Fibroblast of pulmonary artery (primary cell): ENCODE results near the gene KCNAB2.

Experiments
- DNase-seq: peaks from one replicate; pipeline ENCODE4 v3.0.0-alpha.2; 2010; ENCODE audit warnings: low read depth
- H3K4me3 ChIP-seq: replicated peaks from 2 replicates; pipeline ENCODE4 v1.5.1; 2011; ENCODE audit warnings: low read depth, mild to moderate bottlenecking, control low read depth, low read length, moderate library complexity
- TF ChIP-seq, protein P1 (sequence below): IDR thresholded peaks from 2 replicates; pipeline ENCODE4 v1.5.1; 2011; ENCODE audit warnings: mild to moderate bottlenecking, control low read depth, low read length, inconsistent platforms; ENCODE audit errors: missing control alignments

Gene KCNAB2

DNA sequence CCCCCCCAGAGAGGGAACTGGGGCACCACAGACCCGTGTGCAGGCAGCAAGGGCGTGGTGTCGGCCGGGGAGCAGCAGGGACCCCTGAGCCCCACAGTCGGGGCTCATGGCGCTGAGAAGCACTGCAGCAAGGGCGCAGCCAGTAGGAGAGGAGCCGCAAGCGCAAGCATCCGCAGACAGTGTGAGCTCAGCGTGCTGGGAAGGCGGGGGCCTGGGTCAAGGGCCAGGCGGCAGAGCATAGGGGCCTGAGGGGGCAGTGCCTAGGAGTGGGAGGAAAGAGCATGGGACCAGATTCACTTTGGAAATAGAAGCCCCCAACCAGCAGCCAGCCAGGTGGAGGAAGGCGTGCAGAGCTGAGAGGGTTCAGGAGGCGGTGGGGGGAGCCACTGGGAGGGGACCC lies 6.7 kb upstream of the KCNAB2 start:
- TF ChIP-seq, protein P1, sequence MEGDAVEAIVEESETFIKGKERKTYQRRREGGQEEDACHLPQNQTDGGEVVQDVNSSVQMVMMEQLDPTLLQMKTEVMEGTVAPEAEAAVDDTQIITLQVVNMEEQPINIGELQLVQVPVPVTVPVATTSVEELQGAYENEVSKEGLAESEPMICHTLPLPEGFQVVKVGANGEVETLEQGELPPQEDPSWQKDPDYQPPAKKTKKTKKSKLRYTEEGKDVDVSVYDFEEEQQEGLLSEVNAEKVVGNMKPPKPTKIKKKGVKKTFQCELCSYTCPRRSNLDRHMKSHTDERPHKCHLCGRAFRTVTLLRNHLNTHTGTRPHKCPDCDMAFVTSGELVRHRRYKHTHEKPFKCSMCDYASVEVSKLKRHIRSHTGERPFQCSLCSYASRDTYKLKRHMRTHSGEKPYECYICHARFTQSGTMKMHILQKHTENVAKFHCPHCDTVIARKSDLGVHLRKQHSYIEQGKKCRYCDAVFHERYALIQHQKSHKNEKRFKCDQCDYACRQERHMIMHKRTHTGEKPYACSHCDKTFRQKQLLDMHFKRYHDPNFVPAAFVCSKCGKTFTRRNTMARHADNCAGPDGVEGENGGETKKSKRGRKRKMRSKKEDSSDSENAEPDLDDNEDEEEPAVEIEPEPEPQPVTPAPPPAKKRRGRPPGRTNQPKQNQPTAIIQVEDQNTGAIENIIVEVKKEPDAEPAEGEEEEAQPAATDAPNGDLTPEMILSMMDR, result no peak
- no peak for DNase-seq
- no peak overlapping the region for H3K4me3 ChIP-seq

DNA sequence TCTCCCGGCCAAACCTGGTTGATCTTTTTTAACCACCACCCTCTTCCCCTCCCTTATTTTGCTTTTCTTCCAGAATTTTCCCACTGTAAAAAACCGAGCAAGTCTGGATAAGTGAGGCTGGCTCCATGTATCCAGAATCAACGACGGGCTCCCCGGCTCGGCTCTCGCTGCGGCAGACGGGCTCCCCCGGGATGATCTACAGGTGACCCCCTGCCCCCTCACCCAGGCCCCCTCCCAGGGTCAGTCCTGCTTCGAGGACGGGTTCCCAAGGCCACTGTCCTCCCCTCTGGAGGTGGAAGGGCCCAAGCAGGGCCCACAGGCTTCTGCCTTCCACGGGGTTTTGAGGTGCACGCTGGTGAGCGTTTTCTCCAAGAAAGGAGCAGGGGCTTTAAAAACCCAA lies 5.2 kb upstream of the KCNAB2 start:
- TF ChIP-seq, protein P1, result no peak
- H3K4me3 ChIP-seq, result no peak overlapping the region
- DNase-seq, result no peak

DNA sequence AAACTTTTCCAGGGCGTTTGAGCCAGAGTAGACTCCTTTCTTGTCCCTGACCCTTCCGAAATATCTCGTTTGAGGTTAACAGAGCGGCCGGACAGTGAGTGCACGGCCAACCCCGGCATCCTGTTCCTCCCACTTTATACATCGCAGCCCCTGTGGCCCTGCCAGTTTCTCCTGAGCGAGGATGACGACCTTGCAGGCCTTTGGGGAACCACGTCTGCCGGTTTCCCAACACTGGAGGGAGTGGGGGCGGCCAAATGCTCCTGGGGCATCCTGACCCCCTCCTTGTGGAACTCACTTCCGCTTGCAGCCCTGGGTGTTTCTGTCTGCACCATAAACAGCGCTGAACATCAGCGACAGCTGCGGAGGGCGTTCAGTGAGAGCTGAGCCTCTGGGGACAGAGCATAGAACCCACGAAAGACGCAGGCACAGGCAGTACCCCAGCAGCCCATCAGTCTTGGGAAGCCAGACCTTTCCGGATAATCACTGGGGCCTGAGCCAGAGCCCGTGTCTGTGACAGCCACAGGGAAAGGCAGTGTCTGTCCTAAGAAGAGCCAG lies 4.8 kb upstream of the KCNAB2 start:
- H3K4me3 ChIP-seq, result no peak overlapping the region
- DNase-seq, result no peak
- TF ChIP-seq, protein P1, result no peak

DNA sequence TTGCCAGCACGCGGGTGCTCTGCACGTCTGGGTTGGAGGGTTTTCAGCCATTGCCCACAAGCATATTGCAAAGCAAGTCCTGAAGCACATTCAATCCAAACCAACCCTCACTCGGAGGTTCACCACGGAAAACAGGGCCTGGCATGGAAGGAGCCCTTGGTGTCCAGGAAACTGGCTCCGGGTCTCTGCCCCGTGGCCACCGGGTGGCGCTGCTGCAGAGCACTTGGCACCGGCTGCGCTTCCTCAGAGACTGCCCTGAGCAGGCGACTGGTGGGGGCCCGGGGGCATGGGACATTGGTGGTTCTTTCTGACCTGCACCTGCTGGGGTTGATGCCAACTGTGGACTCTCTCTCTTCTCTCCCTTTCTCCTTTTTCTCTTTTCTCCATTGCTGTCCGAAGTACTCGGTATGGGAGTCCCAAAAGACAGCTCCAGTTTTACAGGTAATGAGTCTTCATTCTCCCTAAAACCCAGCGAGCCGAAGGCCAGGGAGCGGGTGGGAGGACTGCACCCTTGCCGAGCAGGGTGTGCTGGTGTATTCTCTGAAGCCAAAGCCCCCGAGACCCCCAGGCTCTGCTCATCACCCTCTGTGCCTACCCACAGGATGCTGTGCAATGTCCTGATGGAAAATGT lies 4.1 kb upstream of the KCNAB2 start:
- peak; percentile 22 for DNase-seq
- TF ChIP-seq, protein P1, result peak; percentile 57

DNA sequence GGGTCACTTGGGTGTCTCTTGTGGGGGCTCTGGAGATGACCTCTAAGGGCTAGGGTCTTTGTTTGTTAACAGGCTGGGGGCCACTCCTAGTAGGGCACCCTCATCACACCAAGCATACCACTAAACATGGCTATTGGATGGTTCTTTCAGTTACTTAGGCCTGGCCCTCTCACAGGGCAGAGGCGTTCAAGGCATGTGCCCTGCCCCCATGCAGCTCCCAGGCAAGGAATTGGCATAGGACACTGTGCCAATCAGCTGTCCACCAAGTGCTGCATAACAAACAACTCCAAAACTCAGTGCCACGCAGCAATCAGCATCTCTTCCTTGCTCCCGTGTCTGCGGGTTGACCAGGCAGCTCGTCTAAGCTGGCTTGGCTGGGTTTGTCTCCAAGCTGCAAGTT lies 2.1 kb upstream of the KCNAB2 start:
- TF ChIP-seq, protein P1, result no peak
- no peak for DNase-seq
- no peak overlapping the region for H3K4me3 ChIP-seq

More for the DNA sequence above, 4.1 kb upstream of the KCNAB2 start:
- H3K4me3 ChIP-seq, result no peak overlapping the region

DNA sequence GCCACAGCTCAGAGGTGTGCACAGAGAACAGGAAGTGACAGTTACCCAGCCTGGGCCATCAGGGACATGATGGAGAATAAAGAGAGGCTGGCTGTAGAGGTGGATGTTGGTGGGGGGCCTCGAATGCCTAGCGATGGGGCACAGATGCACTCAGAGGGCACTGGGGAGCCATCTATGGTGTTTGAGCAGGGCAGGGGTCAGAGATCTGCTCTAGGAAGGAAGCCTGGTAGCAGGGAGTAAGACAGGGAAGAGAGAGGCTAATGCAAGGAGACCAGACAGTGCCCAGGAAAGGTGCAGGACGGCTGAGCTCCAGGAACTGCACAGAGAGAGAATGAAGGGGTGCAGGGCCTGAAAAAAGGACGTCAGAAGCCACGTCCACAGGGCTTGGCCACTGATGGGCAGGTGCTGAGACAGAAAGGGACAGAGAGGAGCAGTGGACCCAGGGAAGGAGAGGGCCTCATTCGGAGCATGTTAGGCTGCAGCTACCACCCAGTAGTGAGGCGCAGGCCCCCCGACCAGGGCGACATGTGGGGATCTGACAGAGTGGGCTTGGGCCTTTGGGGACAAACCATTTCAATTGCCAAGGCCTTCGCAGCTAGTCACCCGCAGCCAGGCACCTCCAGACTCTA lies 1.1 kb upstream of the KCNAB2 start:
- DNase-seq, result no peak
- H3K4me3 ChIP-seq, result no peak overlapping the region
- TF ChIP-seq, protein P1, result no peak

DNA sequence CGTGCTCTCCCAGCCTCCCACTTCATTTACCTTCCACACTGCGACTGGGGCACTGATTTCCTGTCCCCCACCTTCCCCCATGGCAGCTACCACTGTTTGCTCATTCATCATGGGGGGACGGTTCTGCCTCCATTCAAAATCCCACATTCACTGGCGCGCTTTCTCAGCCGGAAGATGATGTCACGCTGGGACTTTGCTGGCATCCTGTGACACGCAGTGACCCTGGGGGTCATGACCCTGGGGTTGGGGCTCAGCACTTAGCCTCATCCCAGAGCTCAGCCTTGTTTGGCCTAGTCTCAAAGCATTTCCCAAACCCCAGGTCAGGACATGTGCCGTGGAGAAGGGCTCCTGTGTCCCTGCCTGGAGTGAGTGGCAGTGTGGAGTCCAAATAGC lies 582 bp upstream of the KCNAB2 start:
- no peak for DNase-seq
- H3K4me3 ChIP-seq, result no peak overlapping the region
- TF ChIP-seq, protein P1, result no peak
